ENCODE data around the gene NPL. TPM values are rescaled to one million over a fixed set of nuclear protein-coding genes. Genes with fewer than 3 reads are reported as not detected.

The NPL gene
- total and polyA plus RNA-seq, 9 of the 15 experiments (the other 6 are each of a cell fraction or from before 2014, with no cell fraction given), result 9.9 to 22.3 (median 14.2) TPM

GRCh38 chr1:182781841-182782586, 7.6 kb upstream of the NPL start (continued):
- TF ChIP-seq MGA (IDR thresholded peaks at IDR 0.05) (no peak), TRIM24 (IDR thresholded peaks at IDR 0.05) (peak; percentile 30 to 61; a peak in 2 of 4 replicates), TEAD4 (IDR thresholded peaks at IDR 0.05; ENCODE audit: low read length) (peak; percentile 84), TEAD4 (CRISPR knock-in tag; IDR thresholded peaks at IDR 0.05; ENCODE audit: borderline replicate concordance) (no peak), NRF1 (conservative IDR thresholded peaks at IDR 0.05 in 1 of 2, IDR thresholded peaks at IDR 0.05 in 1 of 2) (0 out of 4 replicates have a peak, but pooled peaks of 1 of the 2 experiments have one; percentile 12), ZC3H11A (IDR thresholded peaks at IDR 0.05; ENCODE audit: low read depth, low read length) (no peak), TCF7L2 (IDR thresholded peaks at IDR 0.05; ENCODE audit: low read depth, low read length) (no peak), ERF (CRISPR knock-in tag; IDR thresholded peaks at IDR 0.05) (no peak), HNRNPL (IDR thresholded peaks at IDR 0.05; ENCODE audit: low read depth, low read length) (no peak), TARDBP (IDR thresholded peaks at IDR 0.05) (no peak), JUND (IDR thresholded peaks at IDR 0.05; ENCODE audit: borderline replicate concordance, low read depth, low read length) (0 out of 2 replicates have a peak, but pooled peaks have one; percentile 10), JUND (tag; IDR thresholded peaks at IDR 0.05; ENCODE audit: borderline replicate concordance, low read depth, low read length) (no peak; the same call in 2 of the 3 replicates), CBFB (CRISPR knock-in tag; IDR thresholded peaks at IDR 0.05) (no peak), ZNF518B (CRISPR knock-in tag; IDR thresholded peaks at IDR 0.05) (no peak)

Data from K562 (cell line).